ENCODE data around the gene B4GALT2. TPM values are rescaled to one million over a fixed set of nuclear protein-coding genes. Genes with fewer than 3 reads are reported as not detected.

B4GALT2 gene
- total and polyA plus RNA-seq, 2 of the 8 experiments (the other 6 are each of a cell fraction or from before 2014, with no cell fraction given): 56.5 to 121 TPM

GRCh38 chr1:43930949-43931275, 48.1 kb upstream of the B4GALT2 start (continued):
- TF ChIP-seq CTCF (IDR thresholded peaks at IDR 0.05; ENCODE audit: control extremely low read depth in 1 of 3, insufficient read depth in 1 of 3, low read depth in 1 of 3, low read length in 3 of 3) (no peak), POLR2A (IDR thresholded peaks at IDR 0.05; ENCODE audit: control extremely low read depth in 1 of 2, low read depth in 2 of 2, low read length in 2 of 2) (no peak), YY1 (IDR thresholded peaks at IDR 0.05; ENCODE audit: low read depth, low read length) (no peak), CEBPB (IDR thresholded peaks at IDR 0.05; ENCODE audit: low read depth, low read length) (no peak), HDAC6 (IDR thresholded peaks at IDR 0.05; ENCODE audit: low read depth, low read length) (no peak), TEAD4 (IDR thresholded peaks at IDR 0.05; ENCODE audit: low read depth, low read length) (no peak), NANOG (IDR thresholded peaks at IDR 0.05; ENCODE audit: insufficient read depth, low read depth, low read length, poor library complexity, severe bottlenecking) (no peak), SP2 (IDR thresholded peaks at IDR 0.05; ENCODE audit: low read length) (no peak), SAP30 (IDR thresholded peaks at IDR 0.05; ENCODE audit: insufficient read depth, insufficient replicate concordance, low read length) (no peak), CBX5 (IDR thresholded peaks at IDR 0.05; ENCODE audit: low read depth, low read length) (no peak), RAD21 (IDR thresholded peaks at IDR 0.05 in 1 of 2, conservative IDR thresholded peaks at IDR 0.05 in 1 of 2; ENCODE audit: low read depth in 2 of 2, low read length in 2 of 2) (no peak), CREB1 (IDR thresholded peaks at IDR 0.05) (no peak)

Data from H1 (cell line).